ENCODE measurements around the gene C20orf144. TPM values are rescaled to one million over a fixed set of nuclear protein-coding genes. Genes with fewer than 3 reads are reported as not detected.
A peak's percentile ranks its signal among the peaks of the same experiment; 100 is the strongest.

C20orf144 gene
- total RNA-seq, 1 experiment from 2014 or later, result not detected

- H3K9me3 ChIP-seq (ENCODE audit: low read length), result no peaks in the 10 kb centered on the region
- no peak overlapping the region for H3K4me2 ChIP-seq (ENCODE audit: low read length)
- H3K9ac ChIP-seq (ENCODE audit: low read length), result no peak overlapping the region
- H3K4me3 ChIP-seq (ENCODE audit: low read length), result no peak overlapping the region
- ChIA-PET CTCF (no interaction called here), POLR2A (ENCODE audit: unreplicated experiment) (no interaction called here)
- H3K4me1 ChIP-seq (ENCODE audit: insufficient read depth, low read length), result peaks cover 44% of the 10 kb centered on the region
- no peaks in the 10 kb centered on the region for H3F3A ChIP-seq (ENCODE audit: low read length, unreplicated experiment)
- no peaks in the 10 kb centered on the region for H3K36me3 ChIP-seq (ENCODE audit: low read depth, low read length)
- no peaks in the 10 kb centered on the region for H3K27me3 ChIP-seq (ENCODE audit: low read length)
- no peaks in the 10 kb centered on the region for H4K20me1 ChIP-seq (ENCODE audit: low read length)
- no peaks in the 10 kb centered on the region for H3K79me2 ChIP-seq (ENCODE audit: low read length)
- no TSS peak for BruUV-seq (replicated peaks)
- no peak for TF ChIP-seq EZH2phosphoT487 (IDR thresholded peaks at IDR 0.05; ENCODE audit: borderline replicate concordance, low read length)
- TF ChIP-seq EZH2 (IDR thresholded peaks at IDR 0.05; ENCODE audit: low read length, unreplicated experiment), result no peak
- no peak for TF ChIP-seq CTCF (conservative IDR thresholded peaks at IDR 0.05; ENCODE audit: low read depth, low read length)
- H3K9me2 ChIP-seq (replicated peaks; ENCODE audit: low read length), result no peaks in the 10 kb centered on the region
- H3K27ac ChIP-seq (ENCODE audit: low read length), result no peak overlapping the region
- H2AFZ ChIP-seq (ENCODE audit: low read length), result no peak overlapping the region
- intact Hi-C loops (cut with micrococcal nuclease), result no loop called here
- DNase-seq, result peak; percentile 70
- peak; percentile 3; the same call in 1 of the 2 replicates for ATAC-seq
These were observed 11.2 kb upstream of the C20orf144 start for GRCh38 chr20:33650753-33651561.

GRCh38 chr20:33651562-33652048, 10.5 kb upstream of the C20orf144 start:
- Histone ChIP-seq H3K9me3 (ENCODE audit: low read length) (no peaks in the 10 kb centered on the region), H3K79me2 (ENCODE audit: low read length) (no peaks in the 10 kb centered on the region), H3K9me2 (replicated peaks; ENCODE audit: low read length) (no peaks in the 10 kb centered on the region), H3F3A (ENCODE audit: low read length, unreplicated experiment) (no peaks in the 10 kb centered on the region), H3K4me3 (ENCODE audit: low read length) (no peak overlapping the region), H3K9ac (ENCODE audit: low read length) (no peak overlapping the region), H3K27ac (ENCODE audit: low read length) (no peak overlapping the region), H3K36me3 (ENCODE audit: low read depth, low read length) (no peaks in the 10 kb centered on the region), H3K27me3 (ENCODE audit: low read length) (no peaks in the 10 kb centered on the region), H3K4me2 (ENCODE audit: low read length) (no peak overlapping the region), H3K4me1 (ENCODE audit: insufficient read depth, low read length) (peaks cover 44% of the 10 kb centered on the region), H4K20me1 (ENCODE audit: low read length) (no peaks in the 10 kb centered on the region), H2AFZ (ENCODE audit: low read length) (no peak overlapping the region)
- no peak for ATAC-seq
- TF ChIP-seq EZH2 (IDR thresholded peaks at IDR 0.05; ENCODE audit: low read length, unreplicated experiment), result no peak
- no peak for TF ChIP-seq EZH2phosphoT487 (IDR thresholded peaks at IDR 0.05; ENCODE audit: borderline replicate concordance, low read length)
- TF ChIP-seq CTCF (conservative IDR thresholded peaks at IDR 0.05; ENCODE audit: low read depth, low read length), result no peak
- no TSS peak for BruUV-seq (replicated peaks)
- POLR2A ChIA-PET (ENCODE audit: unreplicated experiment), result no interaction called here
- intact Hi-C loops (cut with micrococcal nuclease), result no loop called here
- no peak for DNase-seq
- CTCF ChIA-PET, result no interaction called here

Data from PC-3 (cell line).